ENCODE measurements around the gene SLC10A7.

SLC10A7 gene

GRCh38 chr4:146522869-146523205 is 1.1 kb upstream of the SLC10A7 start:
- peak overlapping the region; percentile 81 to 99 (median 94) for H3K4me3 ChIP-seq
- TF ChIP-seq Cebpa-rat (IDR thresholded peaks at IDR 0.05), result no peak
- peak overlapping the region; percentile 83 to 94 (median 89) for H3K9ac ChIP-seq
- H4K20me1 ChIP-seq, result peaks cover 0 to 4% (median 0%) of the 10 kb centered on the region in 11 experiments; a peak in 2 of 22 replicates
- H3K4me1 ChIP-seq, result peaks cover 25 to 50% (median 32%) of the 10 kb centered on the region in 10 experiments
- no peaks in the 10 kb centered on the region for H3K27me3 ChIP-seq
- peak overlapping the region; percentile 78 to 94 (median 83) for H3K27ac ChIP-seq
- no peaks in the 10 kb centered on the region for H3K36me3 ChIP-seq
- H3K4me2 ChIP-seq, result peak overlapping the region; percentile 68 to 97 (median 95)
- no peaks in the 10 kb centered on the region for H3K9me3 ChIP-seq (replicated peaks in 1 of 11)

- Histone ChIP-seq H4K20me1 (peaks cover 0 to 4% (median 0%) of the 10 kb centered on the region in 11 experiments; a peak in 3 of 22 replicates), H3K4me2 (peak overlapping the region; percentile 68 to 97 (median 95)), H3K4me1 (peaks cover 25 to 50% (median 32%) of the 10 kb centered on the region in 10 experiments), H3K36me3 (peaks cover 0 to 3% (median 0%) of the 10 kb centered on the region in 11 experiments; a peak in 4 of 22 replicates), H3K9ac (peak overlapping the region; percentile 83 to 94 (median 89)), H3K27me3 (no peaks in the 10 kb centered on the region), H3K27ac (peak overlapping the region; percentile 78 to 94 (median 83)), H3K4me3 (peak overlapping the region; percentile 81 to 99 (median 94)), H3K9me3 (replicated peaks in 1 of 11) (no peaks in the 10 kb centered on the region)
- no peak for TF ChIP-seq Cebpa-rat (IDR thresholded peaks at IDR 0.05)
Observed at GRCh38 chr4:146522098-146522868, 543 bp upstream of the SLC10A7 start.

GRCh38 chr4:146520896-146521540 is 722 bp downstream of the SLC10A7 start:
- no peak for TF ChIP-seq Cebpa-rat (IDR thresholded peaks at IDR 0.05)
- H3K4me3 ChIP-seq, result peak overlapping the region; percentile 81 to 99 (median 94)
- no peaks in the 10 kb centered on the region for H3K27me3 ChIP-seq
- peaks cover 0 to 4% (median 0%) of the 10 kb centered on the region in 11 experiments; a peak in 3 of 22 replicates for H4K20me1 ChIP-seq
- peak overlapping the region; percentile 78 to 94 (median 83) for H3K27ac ChIP-seq
- H3K9ac ChIP-seq, result peak overlapping the region; percentile 83 to 94 (median 89)
- H3K4me2 ChIP-seq, result peak overlapping the region; percentile 68 to 97 (median 95)
- peaks cover 0 to 14% (median 3%) of the 10 kb centered on the region in 11 experiments; a peak in 6 of 22 replicates for H3K36me3 ChIP-seq
- H3K9me3 ChIP-seq (replicated peaks in 1 of 11), result no peaks in the 10 kb centered on the region
- peaks cover 21 to 44% (median 29%) of the 10 kb centered on the region in 10 experiments for H3K4me1 ChIP-seq

- no peak overlapping the region for H3K4me2 ChIP-seq
- no peak for TF ChIP-seq Cebpa-rat (IDR thresholded peaks at IDR 0.05)
- no peaks in the 10 kb centered on the region for H3K27me3 ChIP-seq
- peaks cover 0 to 39% (median 18%) of the 10 kb centered on the region in 11 experiments; a peak in 18 of 22 replicates for H3K36me3 ChIP-seq
- H3K27ac ChIP-seq, result no peak overlapping the region
- no peak overlapping the region for H3K4me3 ChIP-seq
- H3K9ac ChIP-seq, result no peak overlapping the region
- peaks cover 5 to 18% (median 11%) of the 10 kb centered on the region in 10 experiments; a peak in 18 of 20 replicates for H3K4me1 ChIP-seq
- H4K20me1 ChIP-seq, result peaks cover 0 to 4% (median 0%) of the 10 kb centered on the region in 11 experiments; a peak in 3 of 22 replicates
- no peaks in the 10 kb centered on the region for H3K9me3 ChIP-seq (replicated peaks in 1 of 11)
Observed at GRCh38 chr4:146514651-146515357, 6.9 kb downstream of the SLC10A7 start.

- H4K20me1 ChIP-seq, result no peaks in the 10 kb centered on the region; a peak in 1 of 22 replicates
- no peaks in the 10 kb centered on the region for H3K9me3 ChIP-seq (replicated peaks in 1 of 11)
- no peak overlapping the region for H3K27ac ChIP-seq
- H3K36me3 ChIP-seq, result peaks cover 4 to 50% (median 24%) of the 10 kb centered on the region in 11 experiments; a peak in 18 of 22 replicates
- TF ChIP-seq Cebpa-rat (IDR thresholded peaks at IDR 0.05), result no peak
- H3K27me3 ChIP-seq, result no peaks in the 10 kb centered on the region
- H3K4me2 ChIP-seq, result no peak overlapping the region
- H3K4me1 ChIP-seq, result peaks cover 0 to 13% (median 6%) of the 10 kb centered on the region in 10 experiments; a peak in 13 of 20 replicates
- H3K4me3 ChIP-seq, result no peak overlapping the region
- H3K9ac ChIP-seq, result no peak overlapping the region
Observed at GRCh38 chr4:146513548-146513947, 8.2 kb downstream of the SLC10A7 start.

- no peaks in the 10 kb centered on the region for H3K9me3 ChIP-seq (replicated peaks in 1 of 11)
- peak overlapping the region in 1 of 11 experiments; percentile 30; a peak in 1 of 22 replicates for H3K27ac ChIP-seq
- peak overlapping the region in 8 of 11 experiments; percentile 9 to 64 (median 38); a peak in 9 of 22 replicates for H3K4me2 ChIP-seq
- H3K9ac ChIP-seq, result no peak overlapping the region
- no peak overlapping the region for H3K4me3 ChIP-seq
- peaks cover 0 to 13% (median 6%) of the 10 kb centered on the region in 10 experiments; a peak in 13 of 20 replicates for H3K4me1 ChIP-seq
- H3K36me3 ChIP-seq, result peaks cover 7 to 59% (median 24%) of the 10 kb centered on the region in 11 experiments; a peak in 18 of 22 replicates
- H4K20me1 ChIP-seq, result no peaks in the 10 kb centered on the region
- no peak for TF ChIP-seq Cebpa-rat (IDR thresholded peaks at IDR 0.05)
- H3K27me3 ChIP-seq, result no peaks in the 10 kb centered on the region
Observed at GRCh38 chr4:146511381-146511780, 10.4 kb downstream of the SLC10A7 start.

- H3K36me3 ChIP-seq, result peaks cover 7 to 61% (median 22%) of the 10 kb centered on the region in 11 experiments; a peak in 18 of 22 replicates
- no peaks in the 10 kb centered on the region for H3K27me3 ChIP-seq
- no peak overlapping the region for H3K4me3 ChIP-seq
- H3K27ac ChIP-seq, result peak overlapping the region in 1 of 11 experiments; percentile 30; a peak in 1 of 22 replicates
- H3K4me1 ChIP-seq, result peaks cover 0 to 13% (median 6%) of the 10 kb centered on the region in 10 experiments; a peak in 13 of 20 replicates
- no peaks in the 10 kb centered on the region for H3K9me3 ChIP-seq (replicated peaks in 1 of 11)
- no peaks in the 10 kb centered on the region for H4K20me1 ChIP-seq
- TF ChIP-seq Cebpa-rat (IDR thresholded peaks at IDR 0.05), result no peak
- H3K4me2 ChIP-seq, result peak overlapping the region in 5 of 11 experiments; percentile 27 to 64 (median 44); a peak in 6 of 22 replicates
- H3K9ac ChIP-seq, result no peak overlapping the region
Observed at GRCh38 chr4:146510942-146511341, 10.8 kb downstream of the SLC10A7 start.

- H3K9me3 ChIP-seq (replicated peaks in 1 of 11), result no peaks in the 10 kb centered on the region
- H3K27me3 ChIP-seq, result no peaks in the 10 kb centered on the region
- peaks cover 0 to 62% (median 16%) of the 10 kb centered on the region in 11 experiments; a peak in 20 of 22 replicates for H3K36me3 ChIP-seq
- no peak for TF ChIP-seq Cebpa-rat (IDR thresholded peaks at IDR 0.05)
- H4K20me1 ChIP-seq, result no peaks in the 10 kb centered on the region
- peaks cover 0 to 13% (median 6%) of the 10 kb centered on the region in 10 experiments; a peak in 13 of 20 replicates for H3K4me1 ChIP-seq
- no peak overlapping the region for H3K9ac ChIP-seq
- H3K27ac ChIP-seq, result no peak overlapping the region
- H3K4me2 ChIP-seq, result no peak overlapping the region
- H3K4me3 ChIP-seq, result no peak overlapping the region
Observed at GRCh38 chr4:146508229-146508939, 13.4 kb downstream of the SLC10A7 start.
